ENCODE measurements around the gene BSND.
"Not testable (repeated sequence)": the region's sequence is repeated elsewhere in the genome, so short reads cannot be mapped to it uniquely, and the experiment has no call there.

BSND gene

GRCh38 chr1:54998677-54999076 is at the start of gene BSND:
TSS of gene BSND (plus strand) at chr1:54998933. CDS start at chr1:54999187, 254 bp downstream.
- DNase-seq (no peak), ATAC-seq (no peak)

GRCh38 chr1:54949053-54949452 is 49.7 kb upstream of the BSND start:
- DNase-seq (no peak), ATAC-seq (no peak)

GRCh38 chr1:54950006-54950368 is 48.7 kb upstream of the BSND start:
- no peak for ATAC-seq
- no peak for DNase-seq

GRCh38 chr1:54950369-54951163 is 48.2 kb upstream of the BSND start:
- peak; percentile 57 for DNase-seq
- ATAC-seq: peak; percentile 38

- DNase-seq (no peak), ATAC-seq (no peak)
Measured at GRCh38 chr1:54951810-54952226, 46.9 kb upstream of the BSND start.

GRCh38 chr1:54952950-54953718 is 45.6 kb upstream of the BSND start:
- ATAC-seq (no peak), DNase-seq (no peak)

GRCh38 chr1:54953846-54954245 is 44.9 kb upstream of the BSND start:
- no peak for ATAC-seq
- no peak for DNase-seq

GRCh38 chr1:54955359-54955758 is 43.4 kb upstream of the BSND start:
- no peak for DNase-seq
- no peak for ATAC-seq

- ATAC-seq: no peak
- no peak for DNase-seq
Measured at GRCh38 chr1:54956726-54957125, 42.0 kb upstream of the BSND start.

GRCh38 chr1:54959241-54959640 is 39.5 kb upstream of the BSND start:
- no peak for DNase-seq
- ATAC-seq: no peak

GRCh38 chr1:54962612-54963395 is 35.9 kb upstream of the BSND start:
- ATAC-seq (no peak), DNase-seq (no peak)

- not testable (repeated sequence) for ATAC-seq, DNase-seq
Measured at GRCh38 chr1:54963829-54964228, 34.9 kb upstream of the BSND start.

- DNase-seq (no peak), ATAC-seq (no peak)
Measured at GRCh38 chr1:54965624-54966340, 33.0 kb upstream of the BSND start.

GRCh38 chr1:54967372-54967771 is 31.4 kb upstream of the BSND start:
- DNase-seq (no peak), ATAC-seq (no peak)

GRCh38 chr1:54968551-54968950 is 30.2 kb upstream of the BSND start:
- ATAC-seq: no peak

GRCh38 chr1:54969879-54970278 is 28.9 kb upstream of the BSND start:
- DNase-seq: no peak
- ATAC-seq: no peak

More at GRCh38 chr1:54968551-54968950, 30.2 kb upstream of the BSND start:
- DNase-seq: no peak

- ATAC-seq (no peak), DNase-seq (no peak)
Measured at GRCh38 chr1:54970901-54971300, 27.8 kb upstream of the BSND start.

GRCh38 chr1:54971317-54971791 is 27.4 kb upstream of the BSND start:
- ATAC-seq (peak; percentile 40), DNase-seq (no peak)

GRCh38 chr1:54972436-54972835 is 26.3 kb upstream of the BSND start:
- ATAC-seq (no peak), DNase-seq (no peak)

- DNase-seq: no peak
- no peak for ATAC-seq
Measured at GRCh38 chr1:54973205-54973921, 25.4 kb upstream of the BSND start.

Data from stimulated activated naive CD8-positive, alpha-beta T cell treated with anti-CD3 and anti-CD28 coated beads, Interleukin-15, Interleukin-2, amounts not matched to agents 100 U/mL and 50 U/mL, for 24 hours (primary cell).